Activated CD8-positive, alpha-beta memory T cell treated with anti-CD3 and anti-CD28 coated beads, Interleukin-2, amount 50 U/mL, for 24 hours (primary cell): Measurements from ENCODE around the gene CAMTA1.

ENCODE experiments used
- DNase-seq: peaks from one replicate; pipeline ENCODE4 v3.0.0-alpha.2; 2020; ENCODE audit errors: extremely low read depth

Gene CAMTA1

DNA sequence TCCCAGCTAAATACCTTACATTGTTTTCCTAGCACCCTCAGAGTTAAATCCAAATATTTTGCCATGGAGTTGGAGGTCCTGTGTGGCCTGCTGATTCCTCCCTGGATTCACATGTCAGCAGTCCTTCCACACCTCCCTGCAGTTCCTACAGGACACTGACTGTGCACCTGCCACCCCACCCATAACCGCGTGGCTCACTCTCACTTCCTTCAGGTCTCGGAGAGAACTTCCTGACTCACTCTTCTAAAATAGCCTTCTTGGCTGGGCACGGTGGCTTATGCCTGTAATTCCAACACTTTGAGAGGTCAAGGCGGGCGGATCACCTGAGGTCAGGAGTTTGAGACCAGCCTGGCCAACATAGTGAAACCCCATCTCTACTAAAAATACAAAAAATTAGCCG, 8.4 kb upstream of the CAMTA1 start:
- no peak for DNase-seq

GRCh38 chr1:6777813-6778212, 7.4 kb upstream of the CAMTA1 start:
- DNase-seq: no peak

DNA sequence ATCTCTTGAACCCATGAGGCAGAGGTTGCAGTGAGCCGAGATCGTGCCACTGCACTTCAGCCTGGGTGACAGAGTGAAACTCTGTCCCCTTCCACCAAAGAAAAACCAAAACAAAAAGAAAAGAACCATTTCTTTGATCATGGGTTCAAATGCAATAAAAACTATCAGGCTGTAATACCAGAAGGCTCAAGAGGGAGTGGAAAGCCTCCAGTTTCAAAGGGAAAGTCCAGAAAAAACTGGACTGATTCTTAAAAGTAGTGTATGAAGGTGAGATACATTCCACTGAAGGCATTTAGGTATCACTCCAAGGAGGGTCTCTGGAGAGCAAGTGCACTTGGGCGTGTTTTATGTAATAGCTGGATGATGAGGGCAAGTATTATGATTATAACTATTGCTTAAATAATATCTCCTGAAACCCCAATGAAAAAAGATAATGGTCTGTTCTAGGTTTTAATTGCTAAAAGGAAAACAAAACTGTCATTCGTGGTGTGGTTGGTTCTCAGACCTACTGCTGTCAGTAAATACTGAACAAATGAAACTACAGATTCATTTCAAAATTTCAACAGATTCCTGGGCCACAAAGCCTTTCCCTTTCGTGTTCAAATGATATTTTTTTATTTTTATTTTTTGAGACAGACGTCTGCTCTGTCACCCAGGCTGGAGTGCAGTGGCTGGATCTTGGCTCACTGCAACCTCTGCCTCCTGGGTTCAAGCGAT, 6.0 kb upstream of the CAMTA1 start:
- no peak for DNase-seq

DNA sequence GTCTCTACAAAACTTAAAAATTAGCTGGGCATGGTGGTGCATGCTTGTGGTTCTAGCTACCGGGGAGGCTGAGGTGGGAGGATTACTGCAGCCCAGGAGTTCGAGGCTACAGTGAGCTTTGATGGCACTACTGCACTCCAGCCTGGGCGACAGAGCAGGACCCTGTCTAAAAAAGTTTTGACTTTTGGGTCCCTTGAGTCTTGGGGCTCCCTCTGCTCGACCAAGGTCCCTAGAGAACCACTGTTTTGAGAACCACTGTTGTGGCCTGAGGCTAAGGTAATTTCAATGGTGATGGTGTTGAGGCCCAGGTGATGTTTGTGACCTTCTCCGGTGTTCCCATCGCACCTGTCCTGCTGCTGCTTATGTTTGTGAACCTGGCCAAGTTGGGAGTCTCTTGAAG, 3.1 kb upstream of the CAMTA1 start:
- no peak for DNase-seq

DNA sequence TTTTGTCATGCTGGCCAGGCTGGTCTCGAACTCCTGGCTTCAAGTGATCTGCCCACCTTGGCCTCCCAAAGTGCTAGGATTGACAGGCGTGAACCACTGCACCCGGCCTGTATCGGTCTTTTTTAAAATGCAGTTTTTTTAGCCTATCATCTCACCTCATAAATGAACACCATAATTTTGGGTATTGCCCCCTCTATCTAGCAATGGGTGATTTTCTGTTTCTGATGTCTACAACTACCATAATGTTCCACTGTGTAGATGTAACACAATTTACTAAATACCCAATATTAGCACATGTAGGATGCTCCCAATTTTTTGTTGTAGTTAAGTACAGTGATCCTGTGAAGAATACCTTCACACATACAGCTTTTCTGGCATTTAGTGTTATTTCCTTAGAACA, 2.0 kb upstream of the CAMTA1 start:
- no peak for DNase-seq

GRCh38 chr1:6783936-6784559, 1.2 kb upstream of the CAMTA1 start:
- DNase-seq: no peak

DNA sequence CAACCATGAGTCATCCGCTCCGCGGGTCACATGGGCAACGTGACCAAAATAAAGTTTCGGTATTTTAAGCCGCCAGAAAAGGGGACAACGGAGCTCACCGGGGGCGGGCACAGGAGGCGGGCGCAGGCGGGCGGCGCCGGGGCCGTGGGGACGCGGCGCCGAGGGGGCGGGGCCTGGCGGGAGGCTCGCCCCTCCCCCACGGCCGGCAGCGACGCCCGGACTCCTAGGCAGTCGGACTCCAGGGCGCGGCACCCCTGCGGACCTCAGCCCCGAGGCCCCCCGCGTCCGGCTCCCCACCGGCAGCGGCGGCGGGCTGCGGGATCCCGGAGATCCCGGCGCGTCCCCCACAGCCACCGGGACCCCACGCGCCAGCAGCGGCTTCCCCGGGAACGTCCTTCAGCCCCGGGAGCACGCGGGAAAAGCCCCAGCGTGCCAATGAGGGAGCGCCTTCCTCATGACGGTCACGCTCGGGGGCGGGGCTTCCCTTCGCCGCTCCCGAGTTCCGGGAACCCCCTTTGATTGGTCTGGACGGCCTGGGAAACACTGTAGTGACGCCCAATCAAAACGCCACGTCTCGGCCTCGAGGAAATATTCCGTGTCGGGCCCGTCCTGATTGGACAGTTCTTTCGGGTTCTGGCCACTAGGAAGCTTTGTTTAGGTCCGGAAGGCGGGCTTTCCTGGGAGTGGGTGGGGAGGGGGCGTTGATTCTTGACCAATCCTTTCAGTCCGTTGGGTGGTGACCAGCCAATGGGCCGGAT, 515 bp upstream of the CAMTA1 start:
- peak; percentile 100 for DNase-seq

- no peak for DNase-seq
Measured at GRCh38 chr1:6785728-6786505, 663 bp downstream of the CAMTA1 start.

DNA sequence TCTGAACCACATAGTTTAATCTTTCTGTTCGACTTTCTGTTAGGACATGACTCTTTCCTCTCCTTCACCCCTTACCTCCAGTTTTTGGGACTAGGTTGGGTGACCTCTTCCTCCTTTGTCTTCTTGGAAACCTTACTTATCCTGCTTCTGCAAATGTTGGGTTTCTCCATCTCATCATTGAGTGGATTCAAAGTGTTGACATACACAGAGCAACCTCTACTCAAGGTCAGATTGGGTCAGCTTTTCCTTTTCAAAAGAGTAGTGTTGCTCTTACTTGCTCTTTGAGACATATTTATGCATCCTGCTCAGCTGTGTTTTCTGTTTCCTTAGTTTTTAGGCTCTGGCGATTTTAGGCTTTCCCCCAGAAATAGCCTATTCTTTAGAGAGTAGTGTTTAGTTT, 3.7 kb downstream of the CAMTA1 start:
- no peak for DNase-seq

- DNase-seq: no peak
Measured at GRCh38 chr1:6790146-6790545, 4.9 kb downstream of the CAMTA1 start.

DNA sequence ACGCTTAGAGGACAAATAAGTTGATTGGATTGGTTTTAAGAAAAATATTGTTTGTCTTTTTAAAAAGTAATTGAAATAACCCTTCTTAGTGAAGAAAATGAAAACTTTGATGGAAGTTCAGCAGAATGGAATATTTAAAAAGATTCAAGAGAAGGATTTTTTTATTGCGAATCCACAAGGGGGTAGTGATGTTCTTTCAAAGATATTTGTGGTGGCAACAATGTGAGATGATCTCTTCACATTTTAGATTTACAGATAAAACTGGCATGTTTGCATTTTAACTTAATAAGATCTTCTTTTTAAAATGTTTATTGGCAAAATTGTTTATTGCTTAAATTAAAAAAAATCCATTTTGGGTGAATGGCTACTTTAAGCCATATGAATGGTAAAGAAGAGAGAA, 8.9 kb downstream of the CAMTA1 start:
- DNase-seq: no peak

GRCh38 chr1:6795203-6795602, 9.9 kb downstream of the CAMTA1 start:
- no peak for DNase-seq

DNA sequence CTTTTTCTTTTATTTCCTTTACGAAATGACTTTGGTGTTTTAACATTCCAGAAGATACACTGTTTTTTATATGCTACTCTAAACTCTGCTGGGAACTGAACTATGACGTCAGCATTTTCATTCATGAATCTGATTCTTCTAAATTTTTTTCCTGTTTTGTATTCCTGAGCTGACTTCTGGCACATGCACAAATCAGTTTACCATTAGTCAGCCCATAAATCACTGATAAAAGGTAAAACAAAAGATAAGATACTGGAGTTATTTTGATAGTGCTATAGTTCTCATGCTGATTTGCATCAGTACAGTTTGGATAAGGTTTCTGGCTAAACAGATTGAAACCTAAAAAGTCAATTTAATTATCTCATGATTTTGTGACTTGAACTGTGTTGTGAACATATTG, 10.4 kb downstream of the CAMTA1 start:
- DNase-seq: no peak

DNA sequence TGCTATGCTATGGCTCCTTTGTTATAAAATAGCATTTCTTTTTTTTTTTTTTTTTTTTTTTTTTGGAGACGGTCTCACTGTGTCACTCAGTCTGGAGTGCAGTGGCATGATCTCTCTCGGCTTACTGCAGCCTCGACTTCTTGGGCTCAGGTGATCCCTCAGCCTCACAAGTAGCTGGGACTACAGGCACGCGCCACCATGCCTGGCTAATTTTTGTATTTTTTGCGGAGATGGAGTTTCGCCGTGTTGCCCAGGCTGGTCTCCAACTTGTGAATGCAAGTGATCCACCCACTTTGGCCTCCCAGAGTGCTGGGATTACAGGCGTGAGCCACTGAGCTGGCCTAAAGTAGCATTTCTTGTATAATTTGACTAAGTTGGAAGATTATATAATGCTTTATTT, 10.8 kb downstream of the CAMTA1 start:
- DNase-seq: no peak

DNA sequence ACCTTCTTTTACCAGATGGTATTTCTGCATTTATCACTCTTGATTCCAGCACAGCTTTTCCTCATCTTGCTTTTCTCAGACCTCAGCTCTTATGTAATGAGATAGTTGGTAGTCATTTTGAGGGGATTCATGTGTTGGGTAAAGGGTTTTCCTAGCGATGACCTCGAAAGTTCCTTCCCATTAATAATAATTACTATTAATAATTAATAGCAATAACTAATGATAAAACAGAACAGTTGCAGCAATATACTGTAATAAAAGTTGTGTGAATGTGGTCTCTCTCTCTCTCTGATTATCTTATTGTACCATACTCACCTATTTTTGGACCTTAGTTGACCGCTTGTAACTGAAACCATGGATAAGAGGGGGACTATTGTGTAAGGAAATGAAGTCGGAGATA, 14.2 kb downstream of the CAMTA1 start:
- no peak for DNase-seq

DNA sequence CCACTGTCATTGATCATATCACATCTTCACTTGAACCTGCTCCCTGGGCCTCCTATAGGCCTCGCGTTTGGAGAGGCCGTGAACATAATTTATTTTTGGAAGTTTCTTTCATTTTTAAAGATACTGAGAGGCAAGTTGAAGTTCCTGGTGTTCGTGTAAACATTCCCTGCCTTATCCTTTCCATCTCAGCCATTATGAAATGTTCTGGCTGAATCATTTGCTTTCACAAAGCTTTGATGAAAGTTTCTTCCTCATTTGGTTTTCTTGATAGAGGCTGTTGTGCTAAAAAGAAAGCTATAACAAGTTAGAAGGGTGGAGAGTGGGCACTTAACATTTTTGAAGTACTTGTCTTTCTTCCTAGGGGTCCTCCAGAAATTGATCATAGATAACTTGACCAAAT, 15.5 kb downstream of the CAMTA1 start:
- DNase-seq: no peak

GRCh38 chr1:6801199-6801598, 15.9 kb downstream of the CAMTA1 start:
- no peak for DNase-seq

DNA sequence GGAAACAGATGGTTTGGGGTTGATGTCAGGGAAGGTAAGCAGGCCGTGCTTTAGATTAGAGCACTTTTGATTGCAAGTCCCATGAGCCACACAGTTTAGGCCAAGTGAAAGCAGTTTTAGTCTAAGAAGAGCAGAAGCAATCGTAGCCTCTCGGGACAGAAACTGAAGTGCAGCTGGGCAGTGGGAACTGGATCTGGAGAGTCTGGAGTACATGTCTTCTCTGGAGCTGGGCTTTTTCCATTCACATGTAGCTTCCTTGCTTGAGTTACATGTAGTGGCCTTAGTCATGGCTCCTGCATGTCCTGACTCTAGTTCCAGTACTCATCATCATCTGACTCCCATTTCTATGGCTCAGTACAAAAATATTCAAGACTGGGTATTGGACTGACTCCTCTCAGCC, 16.7 kb downstream of the CAMTA1 start:
- DNase-seq: no peak

DNA sequence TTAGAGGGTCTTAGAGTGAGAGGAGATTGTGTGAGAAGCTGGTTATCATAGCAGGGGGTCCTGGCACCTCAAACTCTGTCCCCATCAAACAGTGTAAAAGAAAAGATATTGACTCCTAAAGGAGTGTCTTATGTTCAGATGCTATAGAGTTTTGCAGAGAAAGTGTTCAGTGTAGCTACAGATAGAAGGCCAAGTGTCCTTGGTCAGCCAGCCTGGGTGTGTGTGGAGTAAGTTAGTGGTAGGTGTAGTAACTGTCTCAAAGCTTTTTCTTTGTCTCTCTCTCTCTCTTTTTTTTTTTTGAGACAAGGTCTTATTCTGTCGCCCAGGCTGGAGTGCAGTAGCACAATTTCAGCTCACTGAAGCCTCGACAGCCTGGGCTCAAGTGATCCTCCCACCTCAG, 17.2 kb downstream of the CAMTA1 start:
- no peak for DNase-seq

DNA sequence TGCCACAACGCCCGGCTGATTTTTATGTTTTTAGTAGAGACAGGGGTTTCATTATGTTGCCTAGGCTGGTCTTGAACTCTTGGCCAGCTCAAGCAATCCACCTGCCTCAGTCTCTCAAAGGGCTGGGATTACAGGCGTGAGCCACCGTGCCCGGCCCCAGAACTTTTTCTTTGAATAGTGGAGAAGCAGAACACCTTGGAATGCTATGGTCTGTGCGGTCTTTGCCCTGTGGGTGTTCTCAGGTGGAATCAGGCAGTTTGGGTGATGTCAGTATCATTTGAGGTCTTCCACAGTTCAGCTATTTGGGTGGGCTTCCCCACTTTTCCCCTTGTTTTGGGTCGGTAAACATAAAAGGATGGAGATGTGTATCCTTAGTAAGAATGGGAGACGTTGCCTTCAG, 17.6 kb downstream of the CAMTA1 start:
- no peak for DNase-seq

DNA sequence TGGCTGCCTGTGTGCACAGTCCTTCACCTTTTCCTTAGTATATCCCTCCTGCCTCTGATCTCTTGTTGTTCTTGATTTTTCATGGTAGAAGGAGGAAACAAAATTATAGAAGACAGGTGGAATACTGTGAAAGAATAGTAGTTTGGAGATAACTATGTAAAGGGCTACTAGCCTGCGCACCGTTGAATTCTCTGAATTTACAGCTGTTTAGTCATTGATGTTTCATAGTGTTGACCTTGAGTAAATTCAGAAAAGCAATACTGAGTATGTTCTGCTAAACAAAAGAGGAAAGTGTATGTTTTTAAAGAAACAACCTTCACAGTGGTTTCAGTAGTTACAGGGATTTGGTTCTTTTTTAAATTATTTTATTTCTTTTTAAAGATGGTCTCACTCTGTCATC, 18.1 kb downstream of the CAMTA1 start:
- DNase-seq: no peak

DNA sequence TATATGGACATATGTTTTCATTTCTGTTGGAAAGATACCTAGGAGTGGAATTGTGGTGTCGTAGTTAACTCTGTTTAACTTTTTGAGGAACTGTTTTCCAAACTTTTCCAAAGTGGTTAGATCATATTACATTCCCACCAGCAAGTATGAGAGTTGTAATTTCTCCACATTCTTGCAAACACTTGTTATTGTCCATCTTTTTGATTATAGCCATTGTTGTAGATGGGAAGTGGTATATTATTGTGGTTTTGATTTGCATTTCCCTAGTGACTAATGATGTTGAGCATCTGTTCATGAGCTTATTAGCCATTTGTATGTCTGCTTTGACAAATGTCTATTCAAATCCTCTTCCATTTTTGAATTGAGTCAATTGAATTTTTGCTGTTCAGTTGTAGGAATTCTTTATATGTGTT, 19.8 kb downstream of the CAMTA1 start:
- DNase-seq: no peak
